Measurements from ENCODE around the gene KMO. TPM values are rescaled to one million over a fixed set of nuclear protein-coding genes. Genes with fewer than 3 reads are reported as not detected.

The KMO gene
- total and polyA plus RNA-seq, 4 experiments from 2014 or later = 0.37 to 1.1 (median 0.44) TPM; not detected in 1

DNA sequence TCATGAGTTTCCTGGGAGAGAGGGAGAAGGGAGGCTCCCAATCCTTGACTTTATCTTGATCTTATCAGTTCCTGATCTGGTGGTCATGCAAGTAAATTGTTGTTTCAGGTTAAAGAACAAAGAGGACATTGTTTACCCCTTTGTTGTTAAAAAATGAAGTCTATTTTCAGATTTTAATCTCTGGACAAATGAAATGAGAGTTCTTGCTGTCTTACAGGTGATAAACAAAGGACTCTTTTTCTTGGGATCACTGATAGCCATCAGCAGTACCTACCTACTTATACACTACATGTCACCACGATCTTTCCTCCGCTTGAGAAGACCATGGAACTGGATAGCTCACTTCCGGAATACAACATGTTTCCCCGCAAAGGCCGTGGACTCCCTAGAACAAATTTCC is 59.6 kb downstream of the KMO start:
- intact Hi-C loops (cut with micrococcal nuclease) = no loop called here
- ChIA-PET CTCF (ENCODE audit: partially characterized antibody) (interaction anchor here (1.0 to 1.9 kb wide), 3 partner anchors 19 to 54 kb away, joined by 3 to 10 read pairs (median 3); no protein-coding TSS in a partner anchor), POLR2A (ENCODE audit: partially characterized antibody) (no interaction called here)
- no peak overlapping the region for H3K27ac ChIP-seq (ENCODE audit: low read depth, low read length)
- Mint-ChIP-seq H3K36me3 (peaks cover 0 to 15% of the 10 kb centered on the region in 2 donors), H3K27me3 (peaks cover 0 to 3% of the 10 kb centered on the region in 2 donors), H3K9me3 (no peaks in the 10 kb centered on the region), H3K4me1 (no peaks in the 10 kb centered on the region), H3K27ac (no peak overlapping the region), H3K4me3 (no peak overlapping the region)
- H3K4me3 ChIP-seq (ENCODE audit: low read length in 2 of 2) = no peak overlapping the region
- no peaks in the 10 kb centered on the region for H3K9me3 ChIP-seq (ENCODE audit: control insufficient read depth in 1 of 2, low read length in 2 of 2)
- H3K36me3 ChIP-seq (ENCODE audit: insufficient read depth, low read length) = no peaks in the 10 kb centered on the region
- H3K27me3 ChIP-seq (ENCODE audit: insufficient read depth, low read length) = no peaks in the 10 kb centered on the region
- no peaks in the 10 kb centered on the region for H3K4me1 ChIP-seq (ENCODE audit: insufficient read depth, low read length)
- DNase-seq = no peak

DNA sequence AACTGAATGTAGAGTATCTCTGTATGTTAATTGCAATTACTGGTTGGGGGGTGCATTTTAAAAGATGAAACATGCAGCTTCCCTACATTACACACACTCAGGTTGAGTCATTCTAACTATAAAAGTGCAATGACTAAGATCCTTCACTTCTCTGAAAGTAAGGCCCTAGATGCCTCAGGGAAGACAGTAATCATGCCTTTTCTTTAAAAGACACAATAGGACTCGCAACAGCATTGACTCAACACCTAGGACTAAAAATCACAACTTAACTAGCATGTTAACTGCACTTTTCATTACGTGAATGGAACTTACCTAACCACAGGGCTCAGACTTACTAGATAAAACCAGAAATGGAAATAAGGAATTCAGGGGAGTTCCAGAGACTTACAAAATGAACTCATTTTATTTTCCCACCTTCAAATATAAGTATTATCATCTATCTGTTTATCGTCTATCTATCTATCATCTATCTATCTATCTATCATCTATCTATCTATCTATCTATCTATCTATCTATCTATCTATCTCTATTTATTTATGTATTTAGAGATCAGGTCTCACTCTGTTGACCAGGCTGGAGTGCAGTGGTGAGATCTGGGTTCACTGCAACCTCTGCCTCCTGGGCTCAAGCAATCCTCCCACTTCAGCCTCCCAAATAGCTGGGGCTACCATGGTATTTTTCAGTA is 60.2 kb downstream of the KMO start:
- H3K4me3 Mint-ChIP-seq = no peak overlapping the region
- ChIA-PET POLR2A (ENCODE audit: partially characterized antibody) (no interaction called here), CTCF (ENCODE audit: partially characterized antibody) (interaction anchor here (1.9 kb wide), 1 partner anchor 18 kb away, joined by 10 read pairs; no protein-coding TSS in a partner anchor)
- no peak overlapping the region for H3K27ac Mint-ChIP-seq
- intact Hi-C loops (cut with micrococcal nuclease) = no loop called here
- Histone ChIP-seq H3K4me1 (ENCODE audit: insufficient read depth, low read length) (no peaks in the 10 kb centered on the region), H3K27ac (ENCODE audit: low read depth, low read length) (no peak overlapping the region), H3K9me3 (ENCODE audit: control insufficient read depth in 1 of 2, low read length in 2 of 2) (no peaks in the 10 kb centered on the region), H3K4me3 (ENCODE audit: low read length in 2 of 2) (no peak overlapping the region), H3K27me3 (ENCODE audit: insufficient read depth, low read length) (no peaks in the 10 kb centered on the region), H3K36me3 (ENCODE audit: insufficient read depth, low read length) (no peaks in the 10 kb centered on the region)
- H3K9me3 Mint-ChIP-seq = no peaks in the 10 kb centered on the region
- H3K4me1 Mint-ChIP-seq = no peaks in the 10 kb centered on the region
- no peak for DNase-seq
- peaks cover 0 to 15% of the 10 kb centered on the region in 2 donors for H3K36me3 Mint-ChIP-seq
- peaks cover 0 to 3% of the 10 kb centered on the region in 2 donors for H3K27me3 Mint-ChIP-seq

- intact Hi-C loops (cut with micrococcal nuclease) = no loop called here
- no peak for DNase-seq
- ChIA-PET POLR2A (ENCODE audit: partially characterized antibody) (no interaction called here), CTCF (ENCODE audit: partially characterized antibody) (no interaction called here)
- Histone ChIP-seq H3K27ac (ENCODE audit: low read depth, low read length) (no peak overlapping the region), H3K36me3 (ENCODE audit: insufficient read depth, low read length) (no peaks in the 10 kb centered on the region), H3K9me3 (ENCODE audit: control insufficient read depth in 1 of 2, low read length in 2 of 2) (no peaks in the 10 kb centered on the region), H3K27me3 (ENCODE audit: insufficient read depth, low read length) (no peaks in the 10 kb centered on the region), H3K4me3 (ENCODE audit: low read length in 2 of 2) (no peak overlapping the region), H3K4me1 (ENCODE audit: insufficient read depth, low read length) (no peaks in the 10 kb centered on the region)
- Mint-ChIP-seq H3K4me1 (no peaks in the 10 kb centered on the region), H3K27ac (no peak overlapping the region), H3K4me3 (no peak overlapping the region), H3K27me3 (no peaks in the 10 kb centered on the region), H3K9me3 (no peaks in the 10 kb centered on the region), H3K36me3 (peaks cover 0 to 15% of the 10 kb centered on the region in 2 donors)
Measured at GRCh38 chr1:241593186-241593585, 61.0 kb downstream of the KMO start.

GRCh38 chr1:241596633-241597032 is 64.5 kb downstream of the KMO start:
- Histone ChIP-seq H3K27me3 (ENCODE audit: insufficient read depth, low read length) (no peaks in the 10 kb centered on the region), H3K36me3 (ENCODE audit: insufficient read depth, low read length) (no peaks in the 10 kb centered on the region), H3K9me3 (ENCODE audit: control insufficient read depth in 1 of 2, low read length in 2 of 2) (no peaks in the 10 kb centered on the region), H3K27ac (ENCODE audit: low read depth, low read length) (no peak overlapping the region), H3K4me3 (ENCODE audit: low read length in 2 of 2) (no peak overlapping the region), H3K4me1 (ENCODE audit: insufficient read depth, low read length) (no peaks in the 10 kb centered on the region)
- Mint-ChIP-seq H3K36me3 (peaks cover 0 to 16% of the 10 kb centered on the region in 2 donors), H3K4me1 (no peaks in the 10 kb centered on the region), H3K27me3 (peaks cover 0 to 1% of the 10 kb centered on the region in 2 donors), H3K9me3 (no peaks in the 10 kb centered on the region), H3K4me3 (no peak overlapping the region), H3K27ac (no peak overlapping the region)
- DNase-seq = no peak
- POLR2A ChIA-PET (ENCODE audit: partially characterized antibody) = no interaction called here
- CTCF ChIA-PET (ENCODE audit: partially characterized antibody) = interaction anchor here (1.3 kb wide), 1 partner anchor 15 kb away, joined by 5 read pairs; no protein-coding TSS in a partner anchor
- intact Hi-C loops (cut with micrococcal nuclease) = no loop called here

DNA sequence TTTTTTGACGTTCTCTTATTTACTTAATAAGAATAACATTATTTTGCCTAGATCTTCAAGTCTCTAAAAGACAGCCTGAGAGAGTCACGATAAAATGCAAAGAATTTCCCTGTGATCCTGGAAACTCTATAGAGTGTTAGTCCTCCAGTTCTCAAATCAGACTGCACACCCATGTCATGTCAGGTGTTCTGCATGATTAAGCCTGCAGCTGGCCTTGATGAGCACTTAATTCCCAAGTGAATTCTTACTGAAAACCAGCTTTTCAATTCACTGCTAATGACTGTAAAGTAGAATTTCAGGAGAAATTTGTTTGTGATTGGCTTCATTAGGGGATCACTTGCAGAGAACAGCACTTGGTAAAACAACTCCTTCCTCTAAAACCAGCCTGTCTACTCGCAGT is 66.1 kb downstream of the KMO start:
- intact Hi-C loops (cut with micrococcal nuclease) = no loop called here
- Mint-ChIP-seq H3K4me3 (no peak overlapping the region), H3K36me3 (peaks cover 0 to 26% of the 10 kb centered on the region in 2 donors), H3K27ac (no peak overlapping the region), H3K27me3 (peaks cover 0 to 1% of the 10 kb centered on the region in 2 donors), H3K4me1 (no peaks in the 10 kb centered on the region), H3K9me3 (no peaks in the 10 kb centered on the region)
- ChIA-PET POLR2A (ENCODE audit: partially characterized antibody) (no interaction called here), CTCF (ENCODE audit: partially characterized antibody) (no interaction called here)
- no peaks in the 10 kb centered on the region for H3K27me3 ChIP-seq (ENCODE audit: insufficient read depth, low read length)
- no peak overlapping the region for H3K27ac ChIP-seq (ENCODE audit: low read depth, low read length)
- H3K4me3 ChIP-seq (ENCODE audit: low read length in 2 of 2) = no peak overlapping the region
- no peaks in the 10 kb centered on the region for H3K4me1 ChIP-seq (ENCODE audit: insufficient read depth, low read length)
- H3K9me3 ChIP-seq (ENCODE audit: control insufficient read depth in 1 of 2, low read length in 2 of 2) = no peaks in the 10 kb centered on the region
- DNase-seq = no peak
- H3K36me3 ChIP-seq (ENCODE audit: insufficient read depth, low read length) = no peaks in the 10 kb centered on the region

GRCh38 chr1:241600496-241600901 is 68.3 kb downstream of the KMO start:
- Mint-ChIP-seq H3K9me3 (no peaks in the 10 kb centered on the region), H3K36me3 (peaks cover 0 to 14% of the 10 kb centered on the region in 2 donors), H3K27me3 (peaks cover under 1 to 1% of the 10 kb centered on the region in 2 donors), H3K27ac (peak overlapping the region in 1 of 7 donors; percentile 11), H3K4me3 (no peak overlapping the region), H3K4me1 (no peaks in the 10 kb centered on the region)
- ChIA-PET POLR2A (ENCODE audit: partially characterized antibody) (no interaction called here), CTCF (ENCODE audit: partially characterized antibody) (no interaction called here)
- no peaks in the 10 kb centered on the region for H3K9me3 ChIP-seq (ENCODE audit: control insufficient read depth in 1 of 2, low read length in 2 of 2)
- H3K4me1 ChIP-seq (ENCODE audit: insufficient read depth, low read length) = no peaks in the 10 kb centered on the region
- no peak for DNase-seq
- no peak overlapping the region for H3K4me3 ChIP-seq (ENCODE audit: low read length in 2 of 2)
- no peaks in the 10 kb centered on the region for H3K36me3 ChIP-seq (ENCODE audit: insufficient read depth, low read length)
- intact Hi-C loops (cut with micrococcal nuclease) = no loop called here
- H3K27me3 ChIP-seq (ENCODE audit: insufficient read depth, low read length) = no peaks in the 10 kb centered on the region
- H3K27ac ChIP-seq (ENCODE audit: low read depth, low read length) = no peak overlapping the region

- CTCF ChIA-PET (ENCODE audit: partially characterized antibody) = no interaction called here
- intact Hi-C loops (cut with micrococcal nuclease) = no loop called here
- Histone ChIP-seq H3K27me3 (ENCODE audit: insufficient read depth, low read length) (no peaks in the 10 kb centered on the region), H3K9me3 (ENCODE audit: control insufficient read depth in 1 of 2, low read length in 2 of 2) (no peaks in the 10 kb centered on the region), H3K4me3 (ENCODE audit: low read length in 2 of 2) (no peak overlapping the region), H3K36me3 (ENCODE audit: insufficient read depth, low read length) (no peaks in the 10 kb centered on the region), H3K27ac (ENCODE audit: low read depth, low read length) (no peak overlapping the region), H3K4me1 (ENCODE audit: insufficient read depth, low read length) (no peaks in the 10 kb centered on the region)
- peaks cover 0 to 14% of the 10 kb centered on the region in 2 donors for H3K36me3 Mint-ChIP-seq
- no peaks in the 10 kb centered on the region for H3K9me3 Mint-ChIP-seq
- no peaks in the 10 kb centered on the region for H3K4me1 Mint-ChIP-seq
- peaks cover 1 to 2% of the 10 kb centered on the region in 2 donors for H3K27me3 Mint-ChIP-seq
- no peak overlapping the region for H3K4me3 Mint-ChIP-seq
- no peak for DNase-seq
- POLR2A ChIA-PET (ENCODE audit: partially characterized antibody) = no interaction called here
- no peak overlapping the region for H3K27ac Mint-ChIP-seq
Measured at GRCh38 chr1:241603731-241604245, 71.6 kb downstream of the KMO start.

All from CD4-positive, alpha-beta memory T cell (primary cell).